HL-60 (cell line): ENCODE results near the gene JAGN1.

Source experiments
- POLR2AphosphoS5 ChIP-seq: IDR thresholded peaks from 2 replicates; pipeline ENCODE4 v1.6.1; 2012; ENCODE audit warnings: low read depth
- SPI1 ChIP-seq: IDR thresholded peaks from 2 replicates; pipeline ENCODE4 v1.6.1; 2012; ENCODE audit warnings: low read depth, mild to moderate bottlenecking, borderline replicate concordance

- no peak for TF ChIP-seq SPI1
- TF ChIP-seq POLR2AphosphoS5 = no peak
Measured at GRCh38 chr3:9913601-9914000, 23.2 kb downstream of the JAGN1 start.
